HEK293T (cell line): ENCODE measurements around the gene TFIP11.

Experiments
- ELF4 ChIP-seq: fragments of 450-650 bp; IDR thresholded peaks from 2 replicates; pipeline ENCODE4 v1.6.1; 2017; ENCODE audit warnings: antibody characterized with exemption
- FOXA1 ChIP-seq: fragments of 450-650 bp; IDR thresholded peaks from 2 replicates; pipeline ENCODE4 v1.6.1; 2016; ENCODE audit warnings: mild to moderate bottlenecking
- FOXK2 ChIP-seq: fragments of 450-650 bp; IDR thresholded peaks from 2 replicates; pipeline ENCODE4 v1.6.1; 2016; ENCODE audit warnings: mild to moderate bottlenecking
- FOXM1 ChIP-seq: fragments of 450-650 bp; IDR thresholded peaks from 2 replicates; pipeline ENCODE4 v1.6.1; 2017; ENCODE audit warnings: mild to moderate bottlenecking, borderline replicate concordance
- HDGF ChIP-seq: fragments of 450-650 bp; IDR thresholded peaks from 2 replicates; pipeline ENCODE4 v1.6.1; 2017; ENCODE audit warnings: antibody characterized with exemption, borderline replicate concordance
- LEF1 ChIP-seq: fragments of 450-650 bp; IDR thresholded peaks from 2 replicates; pipeline ENCODE4 v1.6.1; 2017; ENCODE audit warnings: mild to moderate bottlenecking, borderline replicate concordance
- NFRKB ChIP-seq: fragments of 450-650 bp; IDR thresholded peaks from 2 replicates; pipeline ENCODE4 v1.6.1; 2016; ENCODE audit warnings: mild to moderate bottlenecking, moderate library complexity
- PKNOX1 ChIP-seq: fragments of 450-650 bp; IDR thresholded peaks from 2 replicates; pipeline ENCODE4 v1.6.1; 2016
- SP1 ChIP-seq: fragments of 450-650 bp; IDR thresholded peaks from 2 replicates; pipeline ENCODE4 v1.6.1; 2017
- SUZ12 ChIP-seq: fragments of 450-650 bp; IDR thresholded peaks from 2 replicates; pipeline ENCODE4 v1.6.1; 2016; ENCODE audit warnings: mild to moderate bottlenecking
- TARDBP ChIP-seq: fragments of 450-650 bp; IDR thresholded peaks from 2 replicates; pipeline ENCODE4 v1.6.1; 2016
- ZNF384 ChIP-seq: fragments of 450-650 bp; IDR thresholded peaks from 2 replicates; pipeline ENCODE4 v1.6.1; 2016

- TF ChIP-seq SP1 (no peak), NFRKB (no peak), FOXM1 (no peak), FOXK2 (no peak), SUZ12 (no peak), HDGF (no peak), FOXA1 (no peak), ELF4 (no peak), TARDBP (no peak), PKNOX1 (no peak), LEF1 (no peak), ZNF384 (no peak)
Measured at GRCh38 chr22:26481694-26482093, 30.6 kb downstream of the TFIP11 start.
